Astrocyte of the hippocampus (primary cell): Measurements from ENCODE around the gene COMT.

Source experiments
- DNase-seq: peaks from one replicate; pipeline ENCODE4 v3.0.0; 2011; ENCODE audit warnings: low read depth, low spot score

The COMT gene

GRCh38 chr22:19957445-19957844, 15.9 kb downstream of the COMT start:
- no peak for DNase-seq

GRCh38 chr22:19958083-19959042, 16.8 kb downstream of the COMT start:
- DNase-seq, result no peak

GRCh38 chr22:19959043-19959586, 17.5 kb downstream of the COMT start:
- peak; percentile 93 for DNase-seq

- no peak for DNase-seq
These were observed 18.3 kb downstream of the COMT start for GRCh38 chr22:19959587-19960490.

GRCh38 chr22:19960491-19961200, 19.1 kb downstream of the COMT start:
- no peak for DNase-seq

GRCh38 chr22:19961201-19961580, 19.6 kb downstream of the COMT start:
- no peak for DNase-seq

- DNase-seq, result no peak
These were observed 20.3 kb downstream of the COMT start for GRCh38 chr22:19961868-19962245.

- peak; percentile 83 for DNase-seq
These were observed 20.8 kb downstream of the COMT start for GRCh38 chr22:19962246-19962908.

- DNase-seq, result peak; percentile 53
These were observed 21.6 kb downstream of the COMT start for GRCh38 chr22:19962909-19963806.

GRCh38 chr22:19963863-19964642, 22.5 kb downstream of the COMT start:
- DNase-seq, result no peak

GRCh38 chr22:19964701-19965386, 23.3 kb downstream of the COMT start:
- DNase-seq, result no peak

GRCh38 chr22:19965771-19966709, 24.5 kb downstream of the COMT start:
- DNase-seq, result no peak

GRCh38 chr22:19966908-19967750, 25.6 kb downstream of the COMT start:
- no peak for DNase-seq

- no peak for DNase-seq
These were observed 26.4 kb downstream of the COMT start for GRCh38 chr22:19967850-19968449.

- no peak for DNase-seq
These were observed 26.9 kb downstream of the COMT start for GRCh38 chr22:19968450-19968891.
